AG04450 (cell line): Measurements from ENCODE around the gene PPP1R9B. TPM values are rescaled to one million over a fixed set of nuclear protein-coding genes. Genes with fewer than 3 reads are reported as not detected.

Experiments used
- CTCF ChIA-PET: fragments of 300-600, 350-600 bp; formaldehyde crosslinking; extraction: SDS; loops from one replicate; lab custom pipeline; 2022; ENCODE audit warnings: antibody characterized with exemption, inconsistent platforms; lab: Charles Lee
- POLR2A ChIA-PET: fragments of 350-600 bp; formaldehyde crosslinking; extraction: SDS; loops from one replicate; lab custom pipeline; 2021; ENCODE audit warnings: antibody characterized with exemption, inconsistent platforms; lab: Yijun Ruan, JAX
- DNase-seq: peaks from one replicate; pipeline ENCODE4 v3.0.0-alpha.2; 2011; ENCODE audit warnings: low read depth, low spot score
- H3K27ac ChIP-seq: one replicate; pipeline ENCODE4 v1.5.1; 2012; ENCODE audit warnings: low read depth, low read length, control low read depth
- H3K27me3 ChIP-seq: one replicate; pipeline ENCODE4 v1.6.0; 2012; ENCODE audit warnings: low read length; ENCODE audit not compliant: control insufficient read depth, insufficient read depth
- H3K4me3 ChIP-seq: 2 replicates; pipeline ENCODE4 v1.5.1; 2011; ENCODE audit warnings: mild to moderate bottlenecking, low read depth, low read length, control low read depth
- H3K9me3 ChIP-seq: 2 replicates; pipeline ENCODE4 v1.5.1; 2012; ENCODE audit warnings: low read length; ENCODE audit not compliant: control insufficient read depth, insufficient read depth
- CTCF ChIP-seq: IDR thresholded peaks from 2 replicates; pipeline ENCODE4 v1.5.1; 2011; ENCODE audit warnings: low read depth, low read length, control low read depth, inconsistent platforms
- polyA plus RNA-seq: library from polyadenylated mRNA; depleted of rRNA; stranded (reverse); fragments of >200 nt; gene quantifications from 2 replicates; pipeline ENCODE4 v1.2.3, GENCODE V29; 2011

The PPP1R9B gene
- polyA plus RNA-seq, 1 experiment = 18.2 TPM

GRCh38 chr17:50114849-50115357, 35.6 kb downstream of the PPP1R9B start:
- Histone ChIP-seq H3K27ac (no peak overlapping the region), H3K4me3 (no peak overlapping the region), H3K27me3 (peaks cover 3% of the 10 kb centered on the region), H3K9me3 (no peaks in the 10 kb centered on the region; the same call in 1 of the 2 replicates)
- TF ChIP-seq CTCF = peak; percentile 76
- no peak for DNase-seq
- POLR2A ChIA-PET = interaction anchor here (0.5 to 0.9 kb wide), 2 partner anchors 22 to 63 kb away, joined by 3 to 11 read pairs; no protein-coding TSS in a partner anchor
- CTCF ChIA-PET = interaction anchor here (0.7 to 2.1 kb wide), 16 partner anchors 11 to 282 kb away, joined by 3 to 13 read pairs (median 4); partner anchors contain the start of gene LRRC59

GRCh38 chr17:50114401-50114800, 36.1 kb downstream of the PPP1R9B start:
- no peak overlapping the region for H3K4me3 ChIP-seq
- H3K27ac ChIP-seq = no peak overlapping the region
- DNase-seq = no peak
- H3K9me3 ChIP-seq = no peaks in the 10 kb centered on the region; the same call in 1 of the 2 replicates
- ChIA-PET POLR2A (interaction anchor here (0.5 to 0.9 kb wide), 2 partner anchors 22 to 64 kb away, joined by 3 to 11 read pairs; no protein-coding TSS in a partner anchor), CTCF (interaction anchor here (0.7 to 2.1 kb wide), 14 partner anchors 10 to 283 kb away, joined by 3 to 13 read pairs (median 4); partner anchors contain the start of gene LRRC59)
- TF ChIP-seq CTCF = no peak
- H3K27me3 ChIP-seq = peaks cover 3% of the 10 kb centered on the region

GRCh38 chr17:50113624-50114320, 36.7 kb downstream of the PPP1R9B start:
- Histone ChIP-seq H3K27me3 (no peaks in the 10 kb centered on the region), H3K27ac (no peak overlapping the region), H3K9me3 (no peaks in the 10 kb centered on the region; the same call in 1 of the 2 replicates), H3K4me3 (no peak overlapping the region)
- CTCF ChIA-PET = interaction anchor here (0.7 to 3.4 kb wide), 8 partner anchors 10 to 251 kb away, joined by 3 to 16 read pairs (median 4); partner anchors contain the start of gene PDK2
- TF ChIP-seq CTCF = no peak
- no peak for DNase-seq
- POLR2A ChIA-PET = no interaction called here

- Histone ChIP-seq H3K9me3 (no peaks in the 10 kb centered on the region; the same call in 1 of the 2 replicates), H3K4me3 (no peak overlapping the region), H3K27me3 (no peaks in the 10 kb centered on the region), H3K27ac (no peak overlapping the region)
- no peak for DNase-seq
- no peak for TF ChIP-seq CTCF
- CTCF ChIA-PET = interaction anchor here (0.9 to 3.4 kb wide), 2 partner anchors 9 to 18 kb away, joined by 3 to 16 read pairs; partner anchors contain the start of gene PDK2
- POLR2A ChIA-PET = no interaction called here
Measured at GRCh38 chr17:50112694-50113093, 37.8 kb downstream of the PPP1R9B start.
